GM12873 (cell line): Measurements from ENCODE around the gene ICAM1.

Source experiments
- TF ChIP-seq, protein P1 (sequence below): IDR thresholded peaks from 2 replicates; pipeline ENCODE4 v1.5.1; 2012; ENCODE audit warnings: low read depth, mild to moderate bottlenecking, moderate library complexity, low read length, control low read depth; ENCODE audit not compliant: insufficient read depth; ENCODE audit errors: missing control alignments

Gene ICAM1

DNA sequence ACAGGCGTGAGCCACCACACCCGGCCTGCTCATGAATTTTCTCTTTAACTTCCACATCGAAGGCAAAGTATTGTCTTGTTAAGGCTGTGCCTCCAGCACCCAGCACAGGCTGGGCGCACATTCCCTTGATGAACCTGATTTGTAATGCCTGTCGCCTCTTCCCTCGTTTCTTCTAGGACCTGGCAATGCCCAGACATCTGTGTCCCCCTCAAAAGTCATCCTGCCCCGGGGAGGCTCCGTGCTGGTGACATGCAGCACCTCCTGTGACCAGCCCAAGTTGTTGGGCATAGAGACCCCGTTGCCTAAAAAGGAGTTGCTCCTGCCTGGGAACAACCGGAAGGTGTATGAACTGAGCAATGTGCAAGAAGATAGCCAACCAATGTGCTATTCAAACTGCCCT, 3.7 kb downstream of the ICAM1 start:
- TF ChIP-seq, protein P1, sequence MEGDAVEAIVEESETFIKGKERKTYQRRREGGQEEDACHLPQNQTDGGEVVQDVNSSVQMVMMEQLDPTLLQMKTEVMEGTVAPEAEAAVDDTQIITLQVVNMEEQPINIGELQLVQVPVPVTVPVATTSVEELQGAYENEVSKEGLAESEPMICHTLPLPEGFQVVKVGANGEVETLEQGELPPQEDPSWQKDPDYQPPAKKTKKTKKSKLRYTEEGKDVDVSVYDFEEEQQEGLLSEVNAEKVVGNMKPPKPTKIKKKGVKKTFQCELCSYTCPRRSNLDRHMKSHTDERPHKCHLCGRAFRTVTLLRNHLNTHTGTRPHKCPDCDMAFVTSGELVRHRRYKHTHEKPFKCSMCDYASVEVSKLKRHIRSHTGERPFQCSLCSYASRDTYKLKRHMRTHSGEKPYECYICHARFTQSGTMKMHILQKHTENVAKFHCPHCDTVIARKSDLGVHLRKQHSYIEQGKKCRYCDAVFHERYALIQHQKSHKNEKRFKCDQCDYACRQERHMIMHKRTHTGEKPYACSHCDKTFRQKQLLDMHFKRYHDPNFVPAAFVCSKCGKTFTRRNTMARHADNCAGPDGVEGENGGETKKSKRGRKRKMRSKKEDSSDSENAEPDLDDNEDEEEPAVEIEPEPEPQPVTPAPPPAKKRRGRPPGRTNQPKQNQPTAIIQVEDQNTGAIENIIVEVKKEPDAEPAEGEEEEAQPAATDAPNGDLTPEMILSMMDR, result no peak

- TF ChIP-seq, protein P1, result no peak
Measured at GRCh38 chr19:10277795-10278589, 7.1 kb downstream of the ICAM1 start.

GRCh38 chr19:10278935-10279334, 8.0 kb downstream of the ICAM1 start:
- TF ChIP-seq, protein P1, result no peak

GRCh38 chr19:10279737-10280442, 9.0 kb downstream of the ICAM1 start:
- TF ChIP-seq, protein P1, result no peak

GRCh38 chr19:10283301-10284064, 12.6 kb downstream of the ICAM1 start:
- TF ChIP-seq, protein P1, result no peak

- TF ChIP-seq, protein P1, result no peak
Measured at GRCh38 chr19:10284065-10284959, 13.4 kb downstream of the ICAM1 start.

DNA sequence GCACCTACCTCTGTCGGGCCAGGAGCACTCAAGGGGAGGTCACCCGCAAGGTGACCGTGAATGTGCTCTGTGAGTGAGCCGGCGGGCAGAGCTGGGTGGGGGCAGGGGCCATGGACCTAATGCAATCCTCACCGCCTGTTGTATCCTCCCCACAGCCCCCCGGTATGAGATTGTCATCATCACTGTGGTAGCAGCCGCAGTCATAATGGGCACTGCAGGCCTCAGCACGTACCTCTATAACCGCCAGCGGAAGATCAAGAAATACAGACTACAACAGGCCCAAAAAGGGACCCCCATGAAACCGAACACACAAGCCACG, 14.0 kb downstream of the ICAM1 start:
- TF ChIP-seq, protein P1, result no peak
